AG04450 (cell line): ENCODE results near the gene CPN2. TPM values are rescaled to one million over a fixed set of nuclear protein-coding genes. Genes with fewer than 3 reads are reported as not detected.

Source experiments
- CTCF ChIA-PET: fragments of 300-600, 350-600 bp; formaldehyde crosslinking; extraction: SDS; loops from one replicate; lab custom pipeline; 2022; ENCODE audit warnings: antibody characterized with exemption, inconsistent platforms; lab: Charles Lee
- POLR2A ChIA-PET: fragments of 350-600 bp; formaldehyde crosslinking; extraction: SDS; loops from one replicate; lab custom pipeline; 2021; ENCODE audit warnings: antibody characterized with exemption, inconsistent platforms; lab: Yijun Ruan, JAX
- DNase-seq: peaks from one replicate; pipeline ENCODE4 v3.0.0-alpha.2; 2011; ENCODE audit warnings: low read depth, low spot score
- H3K27ac ChIP-seq: one replicate; pipeline ENCODE4 v1.5.1; 2012; ENCODE audit warnings: low read depth, low read length, control low read depth
- H3K27me3 ChIP-seq: one replicate; pipeline ENCODE4 v1.6.0; 2012; ENCODE audit warnings: low read length; ENCODE audit not compliant: control insufficient read depth, insufficient read depth
- H3K4me3 ChIP-seq: 2 replicates; pipeline ENCODE4 v1.5.1; 2011; ENCODE audit warnings: mild to moderate bottlenecking, low read depth, low read length, control low read depth
- H3K9me3 ChIP-seq: 2 replicates; pipeline ENCODE4 v1.5.1; 2012; ENCODE audit warnings: low read length; ENCODE audit not compliant: control insufficient read depth, insufficient read depth
- polyA plus RNA-seq: library from polyadenylated mRNA; depleted of rRNA; stranded (reverse); fragments of >200 nt; gene quantifications from 2 replicates; pipeline ENCODE4 v1.2.3, GENCODE V29; 2011
- TF ChIP-seq, protein P1 (sequence below): IDR thresholded peaks from 2 replicates; pipeline ENCODE4 v1.5.1; 2011; ENCODE audit warnings: low read depth, low read length, control low read depth, inconsistent platforms

CPN2 gene
- polyA plus RNA-seq, 1 experiment = not detected

DNA sequence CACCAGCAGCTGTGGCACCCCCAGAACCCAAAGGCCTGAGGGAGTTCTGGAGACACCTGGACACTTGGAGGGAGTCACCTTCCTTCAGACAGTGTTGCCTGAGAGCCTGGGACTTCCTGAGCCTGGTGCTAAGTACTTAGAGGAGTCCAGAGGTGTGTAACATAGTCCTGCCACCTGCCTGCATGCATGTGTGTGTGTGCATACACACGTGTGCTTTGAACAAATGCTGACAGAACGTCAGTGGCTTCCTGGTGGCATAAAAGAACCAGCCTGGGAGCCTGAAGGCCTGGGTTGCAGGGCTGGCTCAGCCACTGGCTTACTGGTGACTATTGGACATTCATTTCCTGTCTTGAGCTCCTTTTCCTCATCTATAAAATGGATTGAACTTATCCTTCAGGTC is 3.2 kb upstream of the CPN2 start:
- Histone ChIP-seq H3K27me3 (peaks cover 5% of the 10 kb centered on the region), H3K9me3 (no peaks in the 10 kb centered on the region; the same call in 1 of the 2 replicates), H3K27ac (no peak overlapping the region), H3K4me3 (no peak overlapping the region)
- ChIA-PET POLR2A (no interaction called here), CTCF (interaction anchor here (1.5 to 13.4 kb wide), 2 partner anchors 9 to 21 kb away, joined by 3 to 151 read pairs; no protein-coding TSS in a partner anchor)
- DNase-seq = no peak
- TF ChIP-seq, protein P1, sequence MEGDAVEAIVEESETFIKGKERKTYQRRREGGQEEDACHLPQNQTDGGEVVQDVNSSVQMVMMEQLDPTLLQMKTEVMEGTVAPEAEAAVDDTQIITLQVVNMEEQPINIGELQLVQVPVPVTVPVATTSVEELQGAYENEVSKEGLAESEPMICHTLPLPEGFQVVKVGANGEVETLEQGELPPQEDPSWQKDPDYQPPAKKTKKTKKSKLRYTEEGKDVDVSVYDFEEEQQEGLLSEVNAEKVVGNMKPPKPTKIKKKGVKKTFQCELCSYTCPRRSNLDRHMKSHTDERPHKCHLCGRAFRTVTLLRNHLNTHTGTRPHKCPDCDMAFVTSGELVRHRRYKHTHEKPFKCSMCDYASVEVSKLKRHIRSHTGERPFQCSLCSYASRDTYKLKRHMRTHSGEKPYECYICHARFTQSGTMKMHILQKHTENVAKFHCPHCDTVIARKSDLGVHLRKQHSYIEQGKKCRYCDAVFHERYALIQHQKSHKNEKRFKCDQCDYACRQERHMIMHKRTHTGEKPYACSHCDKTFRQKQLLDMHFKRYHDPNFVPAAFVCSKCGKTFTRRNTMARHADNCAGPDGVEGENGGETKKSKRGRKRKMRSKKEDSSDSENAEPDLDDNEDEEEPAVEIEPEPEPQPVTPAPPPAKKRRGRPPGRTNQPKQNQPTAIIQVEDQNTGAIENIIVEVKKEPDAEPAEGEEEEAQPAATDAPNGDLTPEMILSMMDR = no peak

DNA sequence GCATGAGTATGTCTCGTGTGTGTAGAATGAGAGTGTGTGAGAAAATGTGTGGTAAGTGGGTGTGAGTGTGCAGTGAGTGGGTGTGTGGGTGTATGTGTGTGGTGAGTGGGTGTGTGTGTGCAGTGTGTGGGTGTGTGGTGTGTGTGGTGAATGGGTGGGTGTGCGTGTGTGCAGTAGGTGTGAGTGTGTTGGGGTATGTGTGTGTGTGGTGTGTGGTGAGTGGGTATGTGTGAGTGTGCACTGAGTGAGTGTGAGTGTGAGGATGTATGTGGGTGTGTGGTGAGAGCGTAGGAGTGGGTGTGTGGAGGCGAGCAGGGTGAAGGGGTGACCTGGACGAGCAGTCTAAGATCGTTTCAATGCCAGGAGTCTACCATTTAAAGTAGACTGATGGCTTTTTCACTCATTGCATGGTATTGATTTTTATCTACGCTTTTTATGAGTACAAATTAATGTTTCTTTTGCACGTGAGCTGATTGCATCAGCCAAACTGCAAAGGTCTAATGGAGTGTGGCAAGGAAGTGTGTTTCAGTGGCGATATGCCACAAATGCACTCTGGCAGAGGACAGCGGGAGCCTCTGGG is 1.6 kb upstream of the CPN2 start:
- DNase-seq = no peak
- H3K27me3 ChIP-seq = no peaks in the 10 kb centered on the region
- no peak overlapping the region for H3K4me3 ChIP-seq
- no peaks in the 10 kb centered on the region for H3K9me3 ChIP-seq
- TF ChIP-seq, protein P1 = no peak
- ChIA-PET CTCF (interaction anchor here (13.4 kb wide), 1 partner anchor 8 kb away, joined by 151 read pairs; no protein-coding TSS in a partner anchor), POLR2A (no interaction called here)
- no peak overlapping the region for H3K27ac ChIP-seq

DNA sequence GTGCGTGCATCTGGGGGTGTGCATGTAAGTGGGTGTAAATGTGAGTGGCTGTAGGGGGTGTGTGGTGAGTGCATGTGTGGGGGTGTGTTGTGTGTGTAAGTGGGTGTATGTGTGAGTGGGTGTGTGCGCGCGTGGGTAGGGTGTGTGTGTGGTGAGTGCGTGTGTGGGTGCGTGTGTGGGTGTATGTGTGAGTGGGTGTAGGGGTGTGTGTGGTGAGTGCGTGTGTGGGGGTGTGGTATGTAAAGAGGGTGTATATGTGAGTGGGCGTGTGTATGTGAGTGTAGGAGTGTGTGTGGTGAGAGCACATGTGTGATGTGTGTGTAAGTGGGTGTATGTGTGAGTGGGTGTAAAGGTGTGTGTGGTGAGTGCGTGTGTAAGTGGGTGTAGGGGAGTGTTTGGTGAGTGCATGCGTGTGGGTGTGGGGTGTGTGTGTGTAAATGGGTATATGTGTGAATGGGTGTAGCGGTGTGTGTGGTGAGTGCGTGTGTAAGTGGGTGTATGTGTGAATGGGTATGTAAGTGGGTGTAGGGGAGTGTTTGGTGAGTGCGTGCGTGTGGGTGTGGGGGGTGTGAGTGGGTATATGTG is 916 bp upstream of the CPN2 start:
- Histone ChIP-seq H3K27ac (no peak overlapping the region), H3K4me3 (no peak overlapping the region), H3K27me3 (no peaks in the 10 kb centered on the region), H3K9me3 (no peaks in the 10 kb centered on the region)
- ChIA-PET CTCF (no interaction called here), POLR2A (no interaction called here)
- TF ChIP-seq, protein P1 = no peak
- no peak for DNase-seq

DNA sequence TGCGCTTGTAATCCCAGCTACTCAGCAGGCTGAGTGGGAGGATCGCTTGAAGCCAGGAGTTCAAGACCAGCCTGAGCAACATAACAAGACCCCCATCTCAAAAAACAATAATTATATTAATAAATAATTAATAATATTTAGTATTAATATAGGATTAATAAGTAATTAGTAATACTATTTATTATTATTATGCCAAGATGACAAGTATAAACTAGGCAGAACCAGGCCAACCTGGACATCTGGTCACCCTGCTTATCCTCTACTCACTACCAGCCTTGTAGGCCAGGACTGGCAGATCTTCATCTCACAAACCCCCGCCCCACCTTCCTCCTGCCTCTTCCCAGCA is 429 bp downstream of the CPN2 start:
- no peaks in the 10 kb centered on the region for H3K9me3 ChIP-seq
- DNase-seq = no peak
- CTCF ChIA-PET = interaction anchor here (0.6 to 1.4 kb wide), 3 partner anchors 8 to 51 kb away, joined by 3 to 4 read pairs (median 3); no protein-coding TSS in a partner anchor

DNA sequence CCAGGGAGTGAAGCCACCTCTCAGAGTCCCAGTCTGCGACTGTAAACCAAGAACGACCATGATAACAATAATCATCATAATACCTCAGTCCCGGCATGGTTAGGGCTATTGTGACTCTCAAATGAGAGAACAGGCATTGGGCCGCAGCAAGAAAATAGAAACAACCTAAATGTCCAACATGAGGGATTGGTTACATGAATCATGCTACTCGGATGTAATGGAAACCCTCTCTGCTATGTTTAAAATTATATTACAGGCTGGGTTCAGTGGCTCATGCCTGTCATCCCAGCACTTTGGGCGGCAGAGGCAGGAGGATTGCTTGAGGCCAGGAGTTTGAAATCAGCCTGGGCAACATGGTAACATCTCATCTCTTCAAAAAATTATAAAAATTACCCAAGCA is 2.8 kb downstream of the CPN2 start:
- POLR2A ChIA-PET = no interaction called here
- Histone ChIP-seq H3K4me3 (no peak overlapping the region), H3K27me3 (no peaks in the 10 kb centered on the region), H3K9me3 (no peaks in the 10 kb centered on the region), H3K27ac (no peak overlapping the region)
- CTCF ChIA-PET = no interaction called here
- TF ChIP-seq, protein P1 = no peak
- DNase-seq = no peak

More for the DNA sequence above, 429 bp downstream of the CPN2 start:
- no peaks in the 10 kb centered on the region for H3K27me3 ChIP-seq
- TF ChIP-seq, protein P1 = no peak
- no peak overlapping the region for H3K4me3 ChIP-seq
- no peak overlapping the region for H3K27ac ChIP-seq
- POLR2A ChIA-PET = no interaction called here
